Fibroblast of villous mesenchyme (primary cell): Measurements from ENCODE around the gene CBR3. TPM values are rescaled to one million over a fixed set of nuclear protein-coding genes. Genes with fewer than 3 reads are reported as not detected.

Source experiments
- DNase-seq: peaks from one replicate; pipeline ENCODE4 v3.0.0-alpha.2; 2010; ENCODE audit warnings: low read depth
- H3K4me3 ChIP-seq: 2 replicates; pipeline ENCODE4 v1.5.1; 2011; ENCODE audit warnings: low read depth, mild to moderate bottlenecking, low read length
- total RNA-seq: library from RNA; depleted of rRNA; stranded (reverse); fragments of >200 nt; gene quantifications from 2 replicates; pipeline ENCODE4 v1.2.3, GENCODE V29; 2012
- TF ChIP-seq, protein P1 (sequence below): IDR thresholded peaks from 2 replicates; pipeline ENCODE4 v1.5.1; 2012; ENCODE audit warnings: low read depth, mild to moderate bottlenecking, low read length; ENCODE audit not compliant: insufficient read depth

Gene CBR3
- total RNA-seq, 1 donor, result 12.1 TPM

- TF ChIP-seq, protein P1, sequence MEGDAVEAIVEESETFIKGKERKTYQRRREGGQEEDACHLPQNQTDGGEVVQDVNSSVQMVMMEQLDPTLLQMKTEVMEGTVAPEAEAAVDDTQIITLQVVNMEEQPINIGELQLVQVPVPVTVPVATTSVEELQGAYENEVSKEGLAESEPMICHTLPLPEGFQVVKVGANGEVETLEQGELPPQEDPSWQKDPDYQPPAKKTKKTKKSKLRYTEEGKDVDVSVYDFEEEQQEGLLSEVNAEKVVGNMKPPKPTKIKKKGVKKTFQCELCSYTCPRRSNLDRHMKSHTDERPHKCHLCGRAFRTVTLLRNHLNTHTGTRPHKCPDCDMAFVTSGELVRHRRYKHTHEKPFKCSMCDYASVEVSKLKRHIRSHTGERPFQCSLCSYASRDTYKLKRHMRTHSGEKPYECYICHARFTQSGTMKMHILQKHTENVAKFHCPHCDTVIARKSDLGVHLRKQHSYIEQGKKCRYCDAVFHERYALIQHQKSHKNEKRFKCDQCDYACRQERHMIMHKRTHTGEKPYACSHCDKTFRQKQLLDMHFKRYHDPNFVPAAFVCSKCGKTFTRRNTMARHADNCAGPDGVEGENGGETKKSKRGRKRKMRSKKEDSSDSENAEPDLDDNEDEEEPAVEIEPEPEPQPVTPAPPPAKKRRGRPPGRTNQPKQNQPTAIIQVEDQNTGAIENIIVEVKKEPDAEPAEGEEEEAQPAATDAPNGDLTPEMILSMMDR, result no peak
- no peak for DNase-seq
- no peak overlapping the region for H3K4me3 ChIP-seq
Observed at GRCh38 chr21:36183144-36183795, 48.4 kb downstream of the CBR3 start.

GRCh38 chr21:36184545-36184944, 49.7 kb downstream of the CBR3 start:
- no peak for DNase-seq
- TF ChIP-seq, protein P1, result no peak
- H3K4me3 ChIP-seq, result no peak overlapping the region

GRCh38 chr21:36185523-36185922, 50.6 kb downstream of the CBR3 start:
- DNase-seq, result no peak
- no peak overlapping the region for H3K4me3 ChIP-seq
- TF ChIP-seq, protein P1, result no peak

- TF ChIP-seq, protein P1, result no peak
- H3K4me3 ChIP-seq, result no peak overlapping the region
- no peak for DNase-seq
Observed at GRCh38 chr21:36186081-36186480, 51.2 kb downstream of the CBR3 start.

GRCh38 chr21:36186506-36187399, 51.9 kb downstream of the CBR3 start:
- TF ChIP-seq, protein P1, result no peak
- DNase-seq, result no peak

DNA sequence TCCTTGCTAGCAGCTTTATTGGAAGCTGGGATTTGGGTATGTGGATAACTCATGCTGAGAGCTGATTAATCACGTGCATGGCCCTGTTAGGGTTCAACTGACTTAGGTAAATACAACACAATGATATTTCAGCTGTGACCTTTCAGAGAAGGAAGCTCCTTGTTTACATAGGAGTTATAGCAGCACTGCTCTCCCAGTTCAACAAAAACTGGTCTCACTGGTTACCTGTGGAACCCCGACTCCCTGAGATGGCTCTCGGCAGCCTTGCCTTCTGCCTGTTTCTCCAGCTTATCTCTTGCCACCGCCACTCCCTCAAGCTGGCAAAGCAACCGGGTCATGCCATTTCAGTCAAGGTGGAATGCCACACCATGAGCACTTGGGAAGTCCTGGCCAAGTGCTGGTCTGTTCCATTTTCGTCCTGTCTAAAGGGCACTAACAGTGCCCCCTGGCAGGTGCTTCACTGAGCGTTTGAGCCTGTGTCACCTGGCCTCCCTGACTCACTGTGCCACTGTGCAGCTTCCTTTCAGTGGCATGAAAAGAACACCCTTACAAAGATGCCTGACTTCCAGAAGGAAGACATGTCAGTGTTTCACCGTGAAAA, 53.3 kb downstream of the CBR3 start:
- no peak for DNase-seq
- H3K4me3 ChIP-seq, result no peak overlapping the region
- TF ChIP-seq, protein P1, result no peak

More at GRCh38 chr21:36186506-36187399, 51.9 kb downstream of the CBR3 start:
- H3K4me3 ChIP-seq, result no peak overlapping the region
